Sigmoid colon (tissue), 3 donors: ENCODE measurements around the gene CASKIN2.

Experiments
- CTCF ChIP-seq, 4 experiments: fragments of 450-650 bp in 3 of 4; fragments of 200-600 bp in 1 of 4; IDR thresholded peaks; one replicate each; pipeline ENCODE4 v1.5.1; 2016 to 2019; ENCODE audit warnings: antibody characterized with exemption in 4 of 4, mild to moderate bottlenecking in 3 of 4, moderate library complexity in 2 of 4
- POLR2A ChIP-seq, 2 donors: fragments of 450-650 bp; IDR thresholded peaks; one replicate each; pipeline ENCODE4 v1.6.1; 2016; ENCODE audit warnings: antibody characterized with exemption in 2 of 2, mild to moderate bottlenecking in 2 of 2, moderate library complexity in 2 of 2

GRCh38 chr17:75471207-75471606 lies 44.1 kb downstream of the CASKIN2 start:
- TF ChIP-seq CTCF (IDR thresholded peaks at IDR 0.05) = no peak
- TF ChIP-seq POLR2A (IDR thresholded peaks at IDR 0.05) = no peak
